Astrocyte (in vitro differentiated cells and primary cell): ENCODE results near the gene AJAP1.

ENCODE experiments used
- CTCF ChIP-seq: IDR thresholded peaks from 2 replicates; pipeline ENCODE4 v1.5.1; 2011; ENCODE audit warnings: low read depth, mild to moderate bottlenecking, inconsistent platforms, low read length, moderate library complexity; ENCODE audit not compliant: insufficient read depth
- EZH2 ChIP-seq: IDR thresholded peaks from 2 replicates; pipeline ENCODE4 v1.6.1; 2012; ENCODE audit warnings: mild to moderate bottlenecking, low read length, inconsistent platforms; ENCODE audit not compliant: insufficient read depth

GRCh38 chr1:4650481-4650880 is 3.9 kb upstream of the AJAP1 start:
- TF ChIP-seq CTCF, result no peak
- no peak for TF ChIP-seq EZH2
